Fibroblast of pulmonary artery (primary cell): ENCODE data around the gene SCG3.

Experiments used
- DNase-seq: peaks from one replicate; pipeline ENCODE4 v3.0.0-alpha.2; 2010; ENCODE audit warnings: low read depth
- H3K4me3 ChIP-seq: replicated peaks from 2 replicates; pipeline ENCODE4 v1.5.1; 2011; ENCODE audit warnings: low read depth, mild to moderate bottlenecking, control low read depth, low read length, moderate library complexity
- TF ChIP-seq, protein P1 (sequence below): IDR thresholded peaks from 2 replicates; pipeline ENCODE4 v1.5.1; 2011; ENCODE audit warnings: mild to moderate bottlenecking, control low read depth, low read length, inconsistent platforms; ENCODE audit errors: missing control alignments

SCG3 gene

DNA sequence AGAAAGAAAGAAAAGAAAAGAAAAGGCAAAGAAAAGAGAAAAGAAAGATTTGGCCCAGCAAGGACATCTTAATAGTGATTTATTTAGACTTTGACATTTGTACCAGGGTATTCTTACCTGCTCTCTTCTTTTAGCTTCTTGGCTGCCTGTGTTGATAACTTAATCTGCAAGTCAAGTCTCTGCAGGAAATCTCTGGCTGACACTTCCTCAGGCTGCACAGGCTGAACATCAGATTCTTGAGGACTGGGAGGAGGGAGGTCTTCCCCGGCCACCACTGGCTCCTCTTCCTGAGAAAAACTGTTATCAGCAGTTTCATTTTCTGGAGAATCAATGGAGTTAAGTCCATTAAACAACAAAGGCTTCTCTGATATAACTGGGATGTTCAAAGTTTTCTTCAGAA is 43.4 kb downstream of the SCG3 start:
- TF ChIP-seq, protein P1, sequence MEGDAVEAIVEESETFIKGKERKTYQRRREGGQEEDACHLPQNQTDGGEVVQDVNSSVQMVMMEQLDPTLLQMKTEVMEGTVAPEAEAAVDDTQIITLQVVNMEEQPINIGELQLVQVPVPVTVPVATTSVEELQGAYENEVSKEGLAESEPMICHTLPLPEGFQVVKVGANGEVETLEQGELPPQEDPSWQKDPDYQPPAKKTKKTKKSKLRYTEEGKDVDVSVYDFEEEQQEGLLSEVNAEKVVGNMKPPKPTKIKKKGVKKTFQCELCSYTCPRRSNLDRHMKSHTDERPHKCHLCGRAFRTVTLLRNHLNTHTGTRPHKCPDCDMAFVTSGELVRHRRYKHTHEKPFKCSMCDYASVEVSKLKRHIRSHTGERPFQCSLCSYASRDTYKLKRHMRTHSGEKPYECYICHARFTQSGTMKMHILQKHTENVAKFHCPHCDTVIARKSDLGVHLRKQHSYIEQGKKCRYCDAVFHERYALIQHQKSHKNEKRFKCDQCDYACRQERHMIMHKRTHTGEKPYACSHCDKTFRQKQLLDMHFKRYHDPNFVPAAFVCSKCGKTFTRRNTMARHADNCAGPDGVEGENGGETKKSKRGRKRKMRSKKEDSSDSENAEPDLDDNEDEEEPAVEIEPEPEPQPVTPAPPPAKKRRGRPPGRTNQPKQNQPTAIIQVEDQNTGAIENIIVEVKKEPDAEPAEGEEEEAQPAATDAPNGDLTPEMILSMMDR = no peak
- no peak for DNase-seq
- H3K4me3 ChIP-seq = no peak overlapping the region

DNA sequence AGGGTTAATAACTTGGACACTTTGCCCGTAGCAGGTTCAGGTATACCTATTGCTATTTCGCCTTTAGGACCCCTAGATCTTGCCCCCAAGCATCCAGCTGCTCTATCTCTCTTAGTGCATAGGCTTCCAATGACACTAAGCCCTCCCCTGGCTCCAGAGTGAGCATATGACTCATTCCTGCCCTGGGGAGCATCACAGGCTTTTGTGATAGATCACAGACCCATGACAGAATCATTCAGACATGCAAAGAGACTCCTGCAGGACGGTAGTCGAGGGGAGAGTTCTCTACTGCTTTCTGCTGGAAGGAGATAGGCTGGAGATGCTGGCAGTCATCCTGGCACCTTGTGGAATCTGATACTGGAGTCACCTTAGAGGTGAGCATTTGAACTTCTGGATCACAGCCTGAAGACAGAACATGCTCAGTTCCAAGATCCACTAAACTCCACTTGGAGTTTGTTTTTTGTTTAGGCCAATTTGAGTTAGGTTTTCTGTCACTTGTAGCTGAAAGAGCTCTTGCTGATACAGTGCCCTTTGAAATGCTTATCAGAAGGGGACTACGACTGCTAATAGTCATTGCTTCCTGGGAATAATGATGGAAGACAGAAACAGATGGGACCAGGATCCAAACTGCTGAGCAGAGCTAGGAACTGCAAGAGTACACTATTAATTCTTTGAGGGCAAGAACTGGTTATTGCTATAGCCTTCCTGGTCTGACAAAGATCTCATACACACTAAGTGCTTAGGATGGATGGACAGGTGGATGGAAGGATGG is 45.2 kb downstream of the SCG3 start:
- H3K4me3 ChIP-seq = no peak overlapping the region
- peak; percentile 81 for DNase-seq
- TF ChIP-seq, protein P1 = no peak

GRCh38 chr15:51727141-51727897 is 46.0 kb downstream of the SCG3 start:
- H3K4me3 ChIP-seq = no peak overlapping the region
- TF ChIP-seq, protein P1 = peak; percentile 41
- DNase-seq = no peak

DNA sequence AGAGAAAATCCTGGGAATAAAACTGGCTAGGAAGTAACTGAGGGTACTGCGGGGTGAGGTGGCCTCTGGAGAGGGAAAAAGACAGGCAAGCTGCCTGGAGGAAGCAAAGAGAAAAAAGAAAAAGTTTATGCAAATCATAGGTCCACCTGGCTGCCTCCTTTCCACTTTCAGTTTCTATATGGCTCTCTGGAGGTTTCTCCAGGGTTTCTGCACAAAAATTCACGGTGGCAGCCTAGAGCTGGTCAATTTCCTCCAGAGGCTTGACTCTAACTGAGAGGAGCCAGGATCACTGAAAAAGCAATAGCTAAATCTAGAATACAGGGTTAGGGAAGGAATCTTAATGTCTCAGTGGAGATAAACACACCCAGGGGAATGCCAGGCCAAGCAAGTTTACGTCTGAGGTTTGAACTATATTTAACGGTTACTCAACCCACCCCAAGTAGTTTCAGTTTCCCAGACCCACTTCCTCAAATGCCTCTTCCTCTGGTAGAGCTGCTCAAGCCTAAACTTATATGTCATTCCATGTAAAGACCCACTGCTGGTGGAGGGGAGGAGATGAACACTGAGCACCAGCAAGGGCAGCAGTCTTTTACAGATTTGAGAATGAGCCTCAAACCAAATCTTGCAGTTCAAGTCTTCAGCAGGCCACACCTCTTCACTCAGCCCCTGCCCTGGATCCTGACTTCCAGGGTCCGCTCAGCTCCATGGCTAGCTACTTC is 50.4 kb downstream of the SCG3 start:
- DNase-seq = peak; percentile 67
- peak overlapping the region; percentile 30 for H3K4me3 ChIP-seq

DNA sequence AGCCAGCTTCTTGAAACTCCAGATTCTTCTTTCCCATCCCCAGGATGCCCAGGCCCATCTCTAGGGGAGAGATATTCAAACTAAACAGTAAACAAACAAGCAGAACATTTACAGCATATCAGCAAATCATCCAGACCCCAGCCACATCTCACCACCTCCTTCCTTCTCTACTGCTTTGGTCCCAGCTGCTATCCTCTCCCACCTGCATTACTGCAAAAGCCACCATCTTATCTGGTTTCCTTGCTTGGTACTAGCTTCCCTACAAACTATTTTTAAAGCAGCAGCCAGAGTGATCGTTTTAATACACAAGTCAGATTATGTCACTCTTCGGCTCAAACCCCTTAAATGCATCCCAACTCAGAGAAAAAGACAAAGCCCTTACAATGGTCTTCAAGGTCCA is 51.3 kb downstream of the SCG3 start:
- no peak for DNase-seq
- no peak overlapping the region for H3K4me3 ChIP-seq
- TF ChIP-seq, protein P1 = no peak

More for the DNA sequence above, 50.4 kb downstream of the SCG3 start:
- TF ChIP-seq, protein P1 = no peak

DNA sequence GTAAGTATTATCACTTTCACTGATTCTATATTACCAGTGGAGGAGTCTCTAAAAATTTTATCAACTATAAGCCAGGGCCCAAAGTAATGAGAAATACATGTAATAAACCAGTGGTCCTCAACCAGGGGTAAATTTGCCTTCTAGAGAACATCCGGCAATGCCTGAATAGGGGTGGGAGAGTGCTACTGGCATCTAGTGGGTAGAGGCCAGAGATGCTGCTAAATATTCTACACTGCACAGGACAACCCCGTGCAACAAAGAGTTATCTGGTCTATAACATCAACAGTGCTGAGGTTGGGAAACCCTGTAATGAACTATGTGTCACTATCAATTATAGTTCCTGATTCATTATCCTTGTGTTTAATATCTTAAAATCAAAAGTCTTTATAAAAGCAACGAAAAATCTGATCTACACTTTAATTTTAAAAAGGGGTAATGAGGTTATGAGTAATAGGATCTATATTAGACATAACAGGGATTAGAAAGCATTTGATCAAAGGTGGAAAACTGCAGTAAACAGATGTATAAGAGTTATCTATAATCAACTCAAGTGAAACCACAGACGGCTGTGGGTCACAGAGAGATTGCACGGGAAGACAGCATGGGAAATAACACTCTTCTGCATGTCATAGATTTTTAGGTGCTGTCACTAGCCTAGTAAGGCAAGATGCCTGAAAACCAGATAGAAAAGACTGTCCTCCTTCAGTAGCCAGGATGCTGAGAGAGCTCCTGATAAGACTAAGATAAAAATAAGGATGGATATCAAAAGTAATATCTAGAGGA is 54.1 kb downstream of the SCG3 start:
- DNase-seq = no peak
- no peak overlapping the region for H3K4me3 ChIP-seq
- TF ChIP-seq, protein P1 = peak; percentile 10
